K562 (cell line): ENCODE data around the gene CD226. TPM values are rescaled to one million over a fixed set of nuclear protein-coding genes. Genes with fewer than 3 reads are reported as not detected.

Experiments used
- ATAC-seq: fragments of 200-7000 bp; cut with Tn5 transposase; 3 replicates; pipeline ENCODE4 v1.9.1; 2020; ENCODE audit warnings: moderate library complexity
- BruUV-seq: library from RNA; stranded (reverse); fragments of 400-500 nt; replicated peaks from 2 replicates; lab custom pipeline; 2021; lab: Mats Ljungman, UMichigan
- CTCF ChIA-PET: fragments of 300-600 bp; formaldehyde crosslinking; extraction: SDS; loops from one replicate; lab custom pipeline; 2021; ENCODE audit warnings: low intra/inter-chr PET ratio; lab: Yijun Ruan, JAX
- POLR2A ChIA-PET: fragments of 300-600, 350-650 bp; sonication (Branson Sonifier 250); formaldehyde crosslinking; extraction: SDS; loops from one replicate; lab custom pipeline; 2021; ENCODE audit warnings: antibody characterized with exemption, inconsistent platforms; lab: Yijun Ruan, JAX
- DNase-seq, 4 experiments: peaks; one replicate each; pipeline versions ENCODE4 v3.0.0 to v3.0.0-alpha.2; 2011 to 2018; ENCODE audit warnings: low spot score in 3 of 4, mixed read lengths in 3 of 4; ENCODE audit errors: extremely low read depth in 1 of 4
- FAIRE-seq: peaks from 2 replicates; lab custom pipeline; 2011; peaks lifted over from hg19 to GRCh38; lab: Jason Lieb, UNC
- H2AFZ ChIP-seq: 2 replicates; pipeline ENCODE4 v1.6.0; 2011; ENCODE audit warnings: low read depth, low read length, control low read depth, inconsistent platforms
- H3K27ac ChIP-seq: fragments of 200-600 bp; 3 replicates; pipeline ENCODE4 v1.8.0; 2011; ENCODE audit warnings: low read depth, mild to moderate bottlenecking, control low read depth, inconsistent platforms, low read length, moderate library complexity, mixed read lengths; ENCODE audit errors: extremely low read depth
- H3K27me3 ChIP-seq, 2 experiments: fragments of 300-600 bp in 1 of 2; 2 replicates in 1 of 2; 3 replicates in 1 of 2; pipeline versions ENCODE4 v1.6.0 to v1.8.0; 2011; ENCODE audit warnings: inconsistent platforms in 2 of 2, low read length in 2 of 2, mild to moderate bottlenecking in 1 of 2, mixed read lengths in 1 of 2, moderate library complexity in 1 of 2; ENCODE audit not compliant: control insufficient read depth in 2 of 2, insufficient read depth in 2 of 2
- H3K36me3 ChIP-seq: fragments of 300-600 bp; 3 replicates; pipeline ENCODE4 v1.8.0; 2011; ENCODE audit warnings: mild to moderate bottlenecking, low read length, inconsistent platforms; ENCODE audit not compliant: control insufficient read depth, insufficient read depth
- H3K4me1 ChIP-seq, 2 experiments: fragments of 200-600 bp in 1 of 2; replicated peaks in 1 of 2; 2 replicates in 1 of 2; 3 replicates in 1 of 2; pipeline versions ENCODE4 v1.5.1 to v1.8.0; 2011; ENCODE audit warnings: inconsistent platforms in 2 of 2, low read length in 2 of 2, mild to moderate bottlenecking in 1 of 2, mixed read lengths in 1 of 2, moderate library complexity in 1 of 2; ENCODE audit not compliant: control insufficient read depth in 2 of 2, insufficient read depth in 2 of 2
- H3K4me2 ChIP-seq: 2 replicates; pipeline ENCODE4 v1.6.1; 2011; ENCODE audit warnings: low read length, control low read depth, inconsistent platforms, mixed read lengths; ENCODE audit not compliant: insufficient read depth
- H3K4me3 ChIP-seq: fragments of 200-600 bp; sonication (generic), shearing (Covaris generic); 2 replicates; pipeline ENCODE4 v1.5.1; 2016; ENCODE audit warnings: control low read depth, inconsistent platforms
- H3K79me2 ChIP-seq: fragments of 200-600 bp; 3 replicates; pipeline ENCODE4 v1.8.0; 2011; ENCODE audit warnings: low read length, inconsistent platforms; ENCODE audit not compliant: control insufficient read depth, insufficient read depth
- H3K9ac ChIP-seq, 2 experiments: 2 replicates each; pipeline versions ENCODE4 v1.6.0 to v1.6.1; 2011; ENCODE audit warnings: low read depth in 2 of 2, low read length in 2 of 2, control low read depth in 1 of 2, inconsistent platforms in 1 of 2, mild to moderate bottlenecking in 1 of 2, mixed read lengths in 1 of 2; ENCODE audit not compliant: insufficient read depth in 1 of 2
- H3K9me1 ChIP-seq: one replicate; pipeline ENCODE4 v1.6.0; 2011; ENCODE audit warnings: inconsistent platforms, mild to moderate bottlenecking, low read length, moderate library complexity; ENCODE audit not compliant: control insufficient read depth, insufficient read depth
- H3K9me3 ChIP-seq: replicated peaks from 2 replicates; pipeline ENCODE4 v1.5.1; 2011; ENCODE audit warnings: low read depth, low read length, inconsistent platforms; ENCODE audit not compliant: control insufficient read depth, insufficient read depth
- H4K20me1 ChIP-seq: replicated peaks from 2 replicates; pipeline ENCODE4 v1.6.1; 2011; ENCODE audit warnings: low read length, inconsistent platforms, mixed read lengths; ENCODE audit not compliant: control insufficient read depth, insufficient read depth
- DIDO1 ChIP-seq: fragments of 450-650 bp; IDR thresholded peaks from 2 replicates; pipeline ENCODE4 v1.6.1; 2016; ENCODE audit warnings: low read depth, missing biosample characterization, missing genetic modification characterization
- HCFC1 ChIP-seq: IDR thresholded peaks from 2 replicates; pipeline ENCODE4 v1.6.1; 2012; ENCODE audit warnings: low read depth, low read length, improper control_type of control experiment
- HIVEP1 ChIP-seq: fragments of 250-450 bp; sonication (Bioruptor Pico); IDR thresholded peaks from 2 replicates; pipeline ENCODE4 v1.4.0; 2020; ENCODE audit warnings: mild to moderate bottlenecking
- KLF10 ChIP-seq: fragments of 250-450 bp; sonication (Bioruptor Pico); IDR thresholded peaks from 2 replicates; pipeline ENCODE4 v1.6.1; 2021; ENCODE audit warnings: matching md5 sums
- ZNF146 ChIP-seq: IDR thresholded peaks from one replicate; pipeline ENCODE4 v1.6.1; 2018; ENCODE audit warnings: missing compliant biosample characterization; ENCODE audit not compliant: unreplicated experiment
- ZNF239 ChIP-seq: fragments of 250-450 bp; sonication (Bioruptor Pico); IDR thresholded peaks from 2 replicates; pipeline ENCODE4 v1.4.0; 2020; ENCODE audit warnings: mild to moderate bottlenecking
- ZNF316 ChIP-seq: fragments of 450-650 bp; IDR thresholded peaks from 2 replicates; pipeline ENCODE4 v1.6.1; 2016
- ZNF551 ChIP-seq: fragments of 250-450 bp; sonication (Bioruptor Pico); IDR thresholded peaks from 2 replicates; pipeline ENCODE4 v1.5.0; 2021; ENCODE audit warnings: mild to moderate bottlenecking, moderate library complexity
- WGBS: fragments of 100-300 bp; shearing (Covaris generic); methylation state at CpG from one replicate; pipeline ENCODE4 v1.1.6; 2016; ENCODE audit warnings: low coverage, mixed read lengths; ENCODE audit not compliant: insufficient coverage; ENCODE audit errors: missing lambda C conversion rate; 5-methylcytosine and 5-hydroxymethylcytosine counted together
- in situ Hi-C: fragments of 300-500 bp; cut with MboI; formaldehyde crosslinking; loops from 4 replicates; pipeline ENCODE4 v1.15.0; 2018; ENCODE audit warnings: inconsistent platforms, mixed read lengths
- intact Hi-C: fragments of 100-400 bp; cut with micrococcal nuclease; formaldehyde crosslinking; loops from 2 replicates; pipeline ENCODE4 v1.14.2; 2022
- polyA plus RNA-seq, 8 experiments: library from polyadenylated mRNA; depleted of rRNA in 4 of 8; stranded (reverse) in 5 of 8; unstranded in 3 of 8; fragments of >200 nt; fragmentation: Nextera tagmentation in 2 of 8; fragmentation: Illumina TruSeq in 1 of 8; extraction: Ambion mirVana in 2 of 8; extraction: Trizol in 1 of 8; gene quantifications; 2 replicates each; pipeline versions ENCODE4 v1.2.1 to v1.2.3, GENCODE V29; 2011 to 2014; ENCODE audit warnings: inconsistent platforms in 1 of 8, missing spikeins in 1 of 8
- total RNA-seq, 7 experiments: library from RNA; depleted of rRNA in 6 of 7; stranded (reverse); fragments of >200 nt in 6 of 7; fragmentation: Illumina TruSeq in 2 of 7; extraction: Trizol in 2 of 7; gene quantifications; 2 replicates each; pipeline versions ENCODE4 v1.2.1 to v1.2.3, GENCODE V29; 2011 to 2021; ENCODE audit warnings: low replicate concordance in 1 of 7
- TF ChIP-seq, protein P1 (sequence below): IDR thresholded peaks from 2 replicates; pipeline ENCODE4 v1.6.1; 2011; ENCODE audit warnings: borderline replicate concordance, low read depth, mild to moderate bottlenecking, moderate library complexity, low read length; ENCODE audit not compliant: insufficient read depth, poor library complexity, severe bottlenecking
- TF ChIP-seq, protein P2 (sequence below): fragments of 450-650 bp; IDR thresholded peaks from 2 replicates; pipeline ENCODE4 v1.7.1; 2018; ENCODE audit warnings: mild to moderate bottlenecking, low read depth; ENCODE audit not compliant: partially characterized antibody

CD226 gene
- total and polyA plus RNA-seq, 9 of the 15 experiments (the other 6 are each of a cell fraction or from before 2014, with no cell fraction given) = 0.32 to 1.7 (median 0.80) TPM

DNA sequence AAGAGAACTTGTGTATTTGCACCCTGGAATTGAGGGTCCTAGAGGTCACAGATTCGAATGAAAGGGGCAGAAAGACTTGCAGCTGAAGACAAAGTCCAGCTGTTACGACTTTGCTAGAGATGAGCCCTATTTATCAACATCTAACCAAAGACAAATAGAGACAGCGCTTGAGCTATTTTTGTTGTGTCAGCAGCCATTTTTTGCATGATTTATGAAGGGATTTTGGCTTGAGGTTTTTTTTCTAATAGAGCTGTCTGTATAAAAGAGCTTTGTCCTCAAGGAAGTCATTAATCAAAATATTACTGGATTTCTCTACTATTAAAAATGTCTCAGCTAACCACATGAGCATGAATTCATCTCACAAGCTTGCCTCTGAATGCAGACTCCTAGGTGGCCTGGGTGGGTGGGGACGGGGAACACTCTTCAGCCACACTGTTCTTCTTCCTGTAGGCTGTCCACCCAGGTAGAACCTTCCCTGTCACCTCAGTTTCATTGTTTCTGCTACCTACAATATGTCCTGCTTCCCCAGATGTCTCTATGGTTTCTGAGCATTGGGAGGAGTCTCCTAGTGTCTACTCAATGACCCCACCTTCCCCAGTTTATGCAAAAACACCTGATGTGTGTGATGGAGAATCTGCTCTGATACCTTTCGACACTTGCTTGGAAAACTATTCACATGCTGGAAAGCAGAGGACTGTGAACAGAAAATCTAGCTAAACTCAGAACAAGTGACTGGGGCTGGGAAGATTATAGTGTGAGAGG lies 7.2 kb upstream of the CD226 start (continued):
- TF ChIP-seq HCFC1 = no peak
- TF ChIP-seq, protein P1, sequence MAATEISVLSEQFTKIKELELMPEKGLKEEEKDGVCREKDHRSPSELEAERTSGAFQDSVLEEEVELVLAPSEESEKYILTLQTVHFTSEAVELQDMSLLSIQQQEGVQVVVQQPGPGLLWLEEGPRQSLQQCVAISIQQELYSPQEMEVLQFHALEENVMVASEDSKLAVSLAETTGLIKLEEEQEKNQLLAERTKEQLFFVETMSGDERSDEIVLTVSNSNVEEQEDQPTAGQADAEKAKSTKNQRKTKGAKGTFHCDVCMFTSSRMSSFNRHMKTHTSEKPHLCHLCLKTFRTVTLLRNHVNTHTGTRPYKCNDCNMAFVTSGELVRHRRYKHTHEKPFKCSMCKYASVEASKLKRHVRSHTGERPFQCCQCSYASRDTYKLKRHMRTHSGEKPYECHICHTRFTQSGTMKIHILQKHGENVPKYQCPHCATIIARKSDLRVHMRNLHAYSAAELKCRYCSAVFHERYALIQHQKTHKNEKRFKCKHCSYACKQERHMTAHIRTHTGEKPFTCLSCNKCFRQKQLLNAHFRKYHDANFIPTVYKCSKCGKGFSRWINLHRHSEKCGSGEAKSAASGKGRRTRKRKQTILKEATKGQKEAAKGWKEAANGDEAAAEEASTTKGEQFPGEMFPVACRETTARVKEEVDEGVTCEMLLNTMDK = no peak
- 0 out of 2 replicates have a peak, but pooled peaks have one; percentile 28 for TF ChIP-seq ZNF316

DNA sequence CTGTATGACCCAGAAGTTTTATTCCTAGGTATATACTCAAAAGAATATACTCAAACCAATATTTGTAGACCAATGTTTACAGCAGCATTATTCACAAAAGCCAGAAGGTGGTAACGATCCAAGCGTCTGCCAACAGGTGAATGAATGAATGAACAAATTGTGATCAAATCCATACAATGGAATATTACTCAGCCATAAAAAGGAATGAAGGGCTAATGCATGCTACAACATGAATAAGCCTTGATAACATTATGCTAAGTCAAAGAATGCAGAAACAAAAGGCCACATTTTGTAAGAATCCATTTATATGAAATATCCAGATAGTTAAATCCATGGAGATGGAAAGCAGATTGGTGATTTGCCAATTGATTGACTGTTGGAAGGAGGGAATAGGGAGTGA lies 5.5 kb upstream of the CD226 start:
- WGBS = 83% methylated on average over 2 of the region's 2 CpGs
- no peaks in the 10 kb centered on the region for H4K20me1 ChIP-seq
- no peak overlapping the region for H3K4me2 ChIP-seq
- H3K27ac ChIP-seq = no peak overlapping the region
- no peaks in the 10 kb centered on the region for H3K27me3 ChIP-seq
- H3K79me2 ChIP-seq = no peaks in the 10 kb centered on the region
- no peaks in the 10 kb centered on the region for H3K9me3 ChIP-seq
- peaks cover 0 to 10% of the 10 kb centered on the region in 2 experiments; a peak in 3 of 5 replicates for H3K4me1 ChIP-seq
- intact Hi-C loops (no loop called here), in situ Hi-C loops (no loop called here)
- no peak overlapping the region for H2AFZ ChIP-seq
- no peak overlapping the region for H3K4me3 ChIP-seq
- BruUV-seq = no TSS peak
- H3K9ac ChIP-seq = no peak overlapping the region
- H3K9me1 ChIP-seq = no peaks in the 10 kb centered on the region
- FAIRE-seq = no peak
- no peak for ATAC-seq
- DNase-seq = no peak
- no peaks in the 10 kb centered on the region; the same call in 2 of the 3 replicates for H3K36me3 ChIP-seq
- ChIA-PET POLR2A (no interaction called here), CTCF (no interaction called here)
- TF ChIP-seq KLF10 (CRISPR knock-in tag) (no peak), HIVEP1 (CRISPR knock-in tag) (no peak), ZNF239 (CRISPR knock-in tag) (no peak), DIDO1 (tag) (no peak), ZNF146 (CRISPR knock-in tag) (peak; percentile 59), ZNF551 (no peak)
- TF ChIP-seq, protein P2, sequence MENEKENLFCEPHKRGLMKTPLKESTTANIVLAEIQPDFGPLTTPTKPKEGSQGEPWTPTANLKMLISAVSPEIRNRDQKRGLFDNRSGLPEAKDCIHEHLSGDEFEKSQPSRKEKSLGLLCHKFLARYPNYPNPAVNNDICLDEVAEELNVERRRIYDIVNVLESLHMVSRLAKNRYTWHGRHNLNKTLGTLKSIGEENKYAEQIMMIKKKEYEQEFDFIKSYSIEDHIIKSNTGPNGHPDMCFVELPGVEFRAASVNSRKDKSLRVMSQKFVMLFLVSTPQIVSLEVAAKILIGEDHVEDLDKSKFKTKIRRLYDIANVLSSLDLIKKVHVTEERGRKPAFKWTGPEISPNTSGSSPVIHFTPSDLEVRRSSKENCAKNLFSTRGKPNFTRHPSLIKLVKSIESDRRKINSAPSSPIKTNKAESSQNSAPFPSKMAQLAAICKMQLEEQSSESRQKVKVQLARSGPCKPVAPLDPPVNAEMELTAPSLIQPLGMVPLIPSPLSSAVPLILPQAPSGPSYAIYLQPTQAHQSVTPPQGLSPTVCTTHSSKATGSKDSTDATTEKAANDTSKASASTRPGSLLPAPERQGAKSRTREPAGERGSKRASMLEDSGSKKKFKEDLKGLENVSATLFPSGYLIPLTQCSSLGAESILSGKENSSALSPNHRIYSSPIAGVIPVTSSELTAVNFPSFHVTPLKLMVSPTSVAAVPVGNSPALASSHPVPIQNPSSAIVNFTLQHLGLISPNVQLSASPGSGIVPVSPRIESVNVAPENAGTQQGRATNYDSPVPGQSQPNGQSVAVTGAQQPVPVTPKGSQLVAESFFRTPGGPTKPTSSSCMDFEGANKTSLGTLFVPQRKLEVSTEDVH = no peak
